A673 (cell line): ENCODE data around the gene HAGH. TPM values are rescaled to one million over a fixed set of nuclear protein-coding genes. Genes with fewer than 3 reads are reported as not detected.

Experiments
- BruUV-seq: library from RNA; stranded (reverse); fragments of 400-500 nt; replicated peaks from 2 replicates; lab custom pipeline; 2021; lab: Mats Ljungman, UMichigan
- CTCF ChIA-PET: fragments of 300-600 bp; sonication (Branson Sonifier 250); formaldehyde crosslinking; loops from one replicate; lab custom pipeline; 2022; ENCODE audit warnings: antibody characterized with exemption; lab: Charles Lee
- POLR2A ChIA-PET: fragments of 300-600 bp; sonication (Branson Sonifier 250); formaldehyde crosslinking; loops from one replicate; lab custom pipeline; 2022; ENCODE audit warnings: antibody characterized with exemption; ENCODE audit not compliant: low non-redundant PET; lab: Charles Lee
- DNase-seq: peaks from one replicate; pipeline ENCODE4 v3.0.0-alpha.2; 2015; ENCODE audit warnings: low spot score
- H3K27ac ChIP-seq: fragments of 200-600 bp; sonication (generic); 2 replicates; pipeline ENCODE4 v1.5.1; 2016; ENCODE audit warnings: mixed run types, low read depth, mild to moderate bottlenecking, mixed read lengths, antibody characterized with exemption, low read length; ENCODE audit not compliant: poor library complexity, severe bottlenecking
- H3K27me3 ChIP-seq: fragments of 200-600 bp; sonication (generic); replicated peaks from 2 replicates; pipeline ENCODE4 v1.6.1; 2017; ENCODE audit warnings: mixed run types, low read depth, mild to moderate bottlenecking, mixed read lengths, antibody characterized with exemption, low read length; ENCODE audit not compliant: insufficient read depth, poor library complexity
- H3K36me3 ChIP-seq: fragments of 200-600 bp; sonication (generic); 2 replicates; pipeline ENCODE4 v1.6.1; 2016; ENCODE audit warnings: mixed run types, mild to moderate bottlenecking, mixed read lengths, antibody characterized with exemption, low read length; ENCODE audit not compliant: insufficient read depth, poor library complexity, severe bottlenecking
- H3K4me1 ChIP-seq: fragments of 200-600 bp; sonication (generic); 2 replicates; pipeline ENCODE4 v1.6.1; 2017; ENCODE audit warnings: mixed run types, mild to moderate bottlenecking, mixed read lengths, antibody characterized with exemption, low read length; ENCODE audit not compliant: insufficient read depth, poor library complexity, severe bottlenecking
- H3K4me3 ChIP-seq: fragments of 200-600 bp; sonication (generic); 2 replicates; pipeline ENCODE4 v1.5.1; 2016; ENCODE audit warnings: low read depth, mixed run types, mild to moderate bottlenecking, mixed read lengths, low read length; ENCODE audit not compliant: poor library complexity, severe bottlenecking
- H3K9me3 ChIP-seq: fragments of 200-600 bp; sonication (generic); 2 replicates; pipeline ENCODE4 v1.6.1; 2016; ENCODE audit warnings: mixed run types, low read depth, mild to moderate bottlenecking, mixed read lengths, antibody characterized with exemption, low read length; ENCODE audit not compliant: poor library complexity, severe bottlenecking
- EZH2 ChIP-seq: fragments of 200-600 bp; sonication (generic); IDR thresholded peaks from 2 replicates; pipeline ENCODE4 v1.6.1; 2017; ENCODE audit warnings: borderline replicate concordance, low read depth, mild to moderate bottlenecking, mixed read lengths, antibody characterized with exemption, low read length; ENCODE audit not compliant: poor library complexity, severe bottlenecking
- intact Hi-C: fragments of 100-400 bp; cut with micrococcal nuclease; formaldehyde crosslinking; loops from one replicate; pipeline ENCODE4 v1.10.0; 2022; ENCODE audit not compliant: unreplicated experiment
- total RNA-seq: library from RNA; stranded (reverse); gene quantifications from 2 replicates; pipeline ENCODE4 v1.2.3, GENCODE V29; 2021
- TF ChIP-seq, protein P1 (sequence below): fragments of 300-800, 200-600 bp; sonication (generic); conservative IDR thresholded peaks from 2 replicates; pipeline ENCODE4 v1.5.1; 2017; ENCODE audit warnings: low read depth, mild to moderate bottlenecking, antibody characterized with exemption, low read length, moderate library complexity, mixed read lengths

Gene HAGH
- total RNA-seq, 1 experiment from 2014 or later, result 14.4 TPM

DNA sequence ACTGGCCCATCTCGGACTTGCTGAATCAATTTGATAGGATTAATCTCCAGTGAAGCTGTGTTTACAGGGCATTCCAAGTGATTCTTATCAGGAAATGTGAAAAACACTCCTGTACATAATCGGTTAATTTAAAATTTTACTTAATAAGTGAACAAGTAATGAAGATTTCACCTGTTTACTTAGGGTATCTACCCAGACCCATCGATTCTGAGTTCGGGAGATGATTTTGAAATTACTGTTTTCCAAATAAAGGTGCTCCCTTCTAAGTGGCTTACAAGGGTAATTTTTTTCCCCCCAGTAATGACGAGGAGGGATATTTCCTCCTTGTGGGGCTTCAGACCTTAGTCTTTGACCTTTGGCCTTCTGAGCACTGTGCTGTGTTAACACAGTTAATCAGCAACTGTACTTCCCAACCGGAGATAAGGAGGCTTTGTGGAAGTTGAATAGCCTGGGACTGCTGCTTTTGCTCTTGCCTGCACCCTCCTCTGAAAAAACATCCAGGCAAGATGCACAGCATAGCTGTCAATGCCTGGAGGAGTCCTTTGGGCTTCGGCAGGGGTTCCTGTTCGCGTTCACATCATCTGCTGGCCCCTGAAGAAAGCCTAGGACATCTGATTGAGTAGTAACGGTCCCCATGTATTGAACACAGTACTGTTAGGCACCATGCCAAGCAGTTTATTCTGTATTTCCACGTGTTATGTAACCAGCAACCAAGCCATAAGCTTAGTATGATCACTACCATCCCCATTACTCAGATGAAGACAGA is 2.2 kb upstream of the HAGH start:
- ChIA-PET POLR2A (no interaction called here), CTCF (no interaction called here)
- intact Hi-C loops, result loop anchor here (10.0 kb wide), 1 partner anchor 54 kb away; the partner anchor contains the start of genes EME2, MRPS34 and NME3
- TF ChIP-seq EZH2, result no peak
- TF ChIP-seq, protein P1, sequence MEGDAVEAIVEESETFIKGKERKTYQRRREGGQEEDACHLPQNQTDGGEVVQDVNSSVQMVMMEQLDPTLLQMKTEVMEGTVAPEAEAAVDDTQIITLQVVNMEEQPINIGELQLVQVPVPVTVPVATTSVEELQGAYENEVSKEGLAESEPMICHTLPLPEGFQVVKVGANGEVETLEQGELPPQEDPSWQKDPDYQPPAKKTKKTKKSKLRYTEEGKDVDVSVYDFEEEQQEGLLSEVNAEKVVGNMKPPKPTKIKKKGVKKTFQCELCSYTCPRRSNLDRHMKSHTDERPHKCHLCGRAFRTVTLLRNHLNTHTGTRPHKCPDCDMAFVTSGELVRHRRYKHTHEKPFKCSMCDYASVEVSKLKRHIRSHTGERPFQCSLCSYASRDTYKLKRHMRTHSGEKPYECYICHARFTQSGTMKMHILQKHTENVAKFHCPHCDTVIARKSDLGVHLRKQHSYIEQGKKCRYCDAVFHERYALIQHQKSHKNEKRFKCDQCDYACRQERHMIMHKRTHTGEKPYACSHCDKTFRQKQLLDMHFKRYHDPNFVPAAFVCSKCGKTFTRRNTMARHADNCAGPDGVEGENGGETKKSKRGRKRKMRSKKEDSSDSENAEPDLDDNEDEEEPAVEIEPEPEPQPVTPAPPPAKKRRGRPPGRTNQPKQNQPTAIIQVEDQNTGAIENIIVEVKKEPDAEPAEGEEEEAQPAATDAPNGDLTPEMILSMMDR, result no peak
- Histone ChIP-seq H3K36me3 (no peaks in the 10 kb centered on the region), H3K27me3 (no peaks in the 10 kb centered on the region), H3K27ac (no peak overlapping the region), H3K9me3 (no peaks in the 10 kb centered on the region), H3K4me3 (peak overlapping the region; percentile 90), H3K4me1 (peaks cover 12% of the 10 kb centered on the region)
- DNase-seq, result no peak
- BruUV-seq, result no TSS peak

DNA sequence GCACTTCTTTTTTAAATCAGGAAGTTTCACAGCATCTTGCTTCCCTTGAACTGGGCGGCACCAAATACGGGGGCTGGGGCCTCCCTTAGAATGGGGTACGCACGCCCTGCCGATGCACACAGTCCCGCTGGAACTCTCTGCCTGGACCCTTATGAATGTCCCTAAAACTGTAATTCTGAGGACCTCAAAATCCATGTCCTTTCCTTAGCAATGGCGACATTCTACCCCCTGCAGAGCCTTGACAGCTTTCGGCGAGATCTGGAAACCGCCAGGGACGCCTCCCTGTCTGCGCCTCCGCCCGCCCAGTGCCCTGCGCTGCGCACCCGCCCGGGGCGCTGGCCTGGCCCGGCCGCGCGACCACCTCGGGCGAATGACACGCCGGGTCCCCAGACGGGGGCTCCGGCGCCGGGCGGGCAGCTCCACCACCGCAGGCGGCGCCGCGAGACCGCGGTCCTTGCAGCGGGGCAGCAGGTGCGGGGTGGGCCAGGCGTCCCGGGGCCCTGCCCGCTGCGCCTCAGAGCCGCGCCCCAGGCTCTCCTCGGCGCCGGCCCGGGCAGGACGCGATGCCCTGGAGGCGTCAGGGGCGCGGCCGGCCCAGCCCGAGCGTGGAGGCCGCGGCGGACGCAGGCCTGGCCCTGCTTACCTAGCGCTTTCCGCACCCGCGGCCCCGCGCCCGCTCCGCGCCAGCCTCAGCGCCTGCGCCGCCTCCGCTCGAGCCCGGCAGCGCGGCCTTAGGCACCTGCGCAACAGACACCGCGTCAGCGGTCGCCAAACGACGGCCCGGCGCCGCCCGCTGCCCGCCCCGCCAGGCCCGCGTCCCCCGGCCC is 548 bp downstream of the HAGH start:
- ChIA-PET CTCF (interaction anchor here (0.7 kb wide), 1 partner anchor 120 kb away, joined by 4 read pairs; no protein-coding TSS in a partner anchor), POLR2A (no interaction called here)
- peaks cover 12% of the 10 kb centered on the region for H3K4me1 ChIP-seq
- no peaks in the 10 kb centered on the region for H3K36me3 ChIP-seq
- H3K9me3 ChIP-seq, result no peaks in the 10 kb centered on the region
- no TSS peak for BruUV-seq
- H3K4me3 ChIP-seq, result peak overlapping the region; percentile 90
- no peak overlapping the region for H3K27ac ChIP-seq
- TF ChIP-seq EZH2, result no peak
- TF ChIP-seq, protein P1, result no peak
- intact Hi-C loops, result loop anchor here (10.0 kb wide), 1 partner anchor 51 kb away; the partner anchor contains the start of genes EME2, MRPS34 and NME3
- DNase-seq, result peak; percentile 59
- H3K27me3 ChIP-seq, result no peaks in the 10 kb centered on the region

DNA sequence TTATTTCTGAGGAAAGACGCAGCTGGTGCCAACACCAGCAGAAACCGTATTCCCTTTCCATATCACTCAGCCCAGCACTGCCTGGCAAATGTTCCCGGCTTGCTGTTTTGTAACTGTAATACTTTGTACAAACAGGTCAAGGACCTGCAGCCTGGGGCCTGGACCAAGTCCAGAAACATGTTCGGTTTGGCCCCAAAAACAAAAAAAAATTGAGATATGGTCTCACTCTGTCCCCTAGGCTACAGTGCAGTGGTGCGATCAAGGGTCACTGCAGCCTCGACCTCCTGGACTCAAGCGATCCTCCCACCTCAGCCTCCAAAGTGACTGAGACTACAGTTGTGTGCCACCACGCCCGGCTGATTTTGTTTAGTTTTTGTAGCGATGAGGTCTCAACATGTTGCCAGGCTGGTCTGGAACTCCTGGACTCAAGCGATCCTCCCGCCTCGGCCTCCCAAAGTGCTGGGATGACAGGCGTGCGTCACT is 1.2 kb downstream of the HAGH start:
- ChIA-PET CTCF (interaction anchor here (0.7 kb wide), 1 partner anchor 120 kb away, joined by 4 read pairs; no protein-coding TSS in a partner anchor), POLR2A (no interaction called here)
- Histone ChIP-seq H3K9me3 (no peaks in the 10 kb centered on the region), H3K4me3 (peak overlapping the region; percentile 90), H3K4me1 (peaks cover 12% of the 10 kb centered on the region), H3K27ac (no peak overlapping the region), H3K27me3 (no peaks in the 10 kb centered on the region), H3K36me3 (no peaks in the 10 kb centered on the region)
- intact Hi-C loops, result loop anchor here (10.0 kb wide), 1 partner anchor 51 kb away; the partner anchor contains the start of genes EME2, MRPS34 and NME3
- TF ChIP-seq EZH2, result no peak
- TF ChIP-seq, protein P1, result no peak
- DNase-seq, result no peak
- BruUV-seq, result no TSS peak
